Parathyroid adenoma (tissue), 2 donors: Measurements from ENCODE around the gene LIPT2.

ENCODE experiments used
- H2AFZ ChIP-seq: fragments of 300-600 bp; sonication (generic); one replicate; pipeline ENCODE4 v1.7.0; 2017; ENCODE audit warnings: antibody characterized with exemption, mild to moderate bottlenecking
- H3K27ac ChIP-seq: fragments of 300-600 bp; sonication (generic); one replicate; pipeline ENCODE4 v1.7.0; 2017
- H3K27me3 ChIP-seq: fragments of 300-600 bp; sonication (generic); one replicate; pipeline ENCODE4 v1.7.0; 2017; ENCODE audit warnings: low read length; ENCODE audit not compliant: control insufficient read depth, insufficient read depth
- H3K36me3 ChIP-seq: fragments of 300-600 bp; sonication (generic); one replicate; pipeline ENCODE4 v1.7.0; 2017; ENCODE audit warnings: low read length; ENCODE audit not compliant: control insufficient read depth, insufficient read depth
- H3K4me1 ChIP-seq: fragments of 300-600 bp; sonication (generic); one replicate; pipeline ENCODE4 v1.7.0; 2017; ENCODE audit warnings: control low read depth
- H3K4me2 ChIP-seq: fragments of 300-600 bp; sonication (generic); one replicate; pipeline ENCODE4 v1.7.0; 2017; ENCODE audit warnings: low read length
- H3K4me3 ChIP-seq: fragments of 300-600 bp; sonication (generic); one replicate; pipeline ENCODE4 v1.7.0; 2017; ENCODE audit warnings: low read depth, low read length
- H3K79me2 ChIP-seq: fragments of 300-600 bp; sonication (generic); one replicate; pipeline ENCODE4 v1.7.0; 2017; ENCODE audit warnings: control low read depth
- H3K9ac ChIP-seq: fragments of 300-600 bp; sonication (generic); one replicate; pipeline ENCODE4 v1.7.0; 2017; ENCODE audit warnings: mild to moderate bottlenecking
- H3K9me3 ChIP-seq: fragments of 300-600 bp; sonication (generic); one replicate; pipeline ENCODE4 v1.7.0; 2017; ENCODE audit warnings: low read length; ENCODE audit not compliant: control insufficient read depth
- CTCF ChIP-seq: fragments of 300-600 bp; sonication (generic); IDR thresholded peaks from one replicate; pipeline ENCODE4 v1.7.0; 2017; ENCODE audit warnings: antibody characterized with exemption, mild to moderate bottlenecking
- donor health status: primary hyperparathyroidism.

The LIPT2 gene

GRCh38 chr11:74468936-74469335, 24.6 kb downstream of the LIPT2 start:
- Histone ChIP-seq H3K79me2 (no peaks in the 10 kb centered on the region), H3K36me3 (no peaks in the 10 kb centered on the region), H3K4me3 (no peak overlapping the region), H2AFZ (no peak overlapping the region), H3K9ac (no peak overlapping the region), H3K4me2 (no peak overlapping the region), H3K4me1 (no peaks in the 10 kb centered on the region), H3K9me3 (no peaks in the 10 kb centered on the region), H3K27me3 (no peaks in the 10 kb centered on the region), H3K27ac (no peak overlapping the region)
- TF ChIP-seq CTCF: no peak

GRCh38 chr11:74468521-74468920, 25.0 kb downstream of the LIPT2 start:
- H3K27ac ChIP-seq: no peak overlapping the region
- no peak overlapping the region for H3K4me2 ChIP-seq
- H3K4me3 ChIP-seq: no peak overlapping the region
- no peaks in the 10 kb centered on the region for H3K9me3 ChIP-seq
- TF ChIP-seq CTCF: no peak
- H3K79me2 ChIP-seq: no peaks in the 10 kb centered on the region
- H3K27me3 ChIP-seq: no peaks in the 10 kb centered on the region
- H3K36me3 ChIP-seq: no peaks in the 10 kb centered on the region
- H3K9ac ChIP-seq: no peak overlapping the region
- H3K4me1 ChIP-seq: no peaks in the 10 kb centered on the region
- H2AFZ ChIP-seq: no peak overlapping the region

GRCh38 chr11:74468058-74468457, 25.5 kb downstream of the LIPT2 start:
- H3K36me3 ChIP-seq: no peaks in the 10 kb centered on the region
- peak overlapping the region; percentile 72 for H2AFZ ChIP-seq
- no peaks in the 10 kb centered on the region for H3K79me2 ChIP-seq
- no peaks in the 10 kb centered on the region for H3K9me3 ChIP-seq
- H3K27ac ChIP-seq: no peak overlapping the region
- H3K27me3 ChIP-seq: no peaks in the 10 kb centered on the region
- no peak overlapping the region for H3K9ac ChIP-seq
- no peaks in the 10 kb centered on the region for H3K4me1 ChIP-seq
- no peak for TF ChIP-seq CTCF
- H3K4me2 ChIP-seq: no peak overlapping the region
- H3K4me3 ChIP-seq: no peak overlapping the region

- H3K4me3 ChIP-seq: peak within 1 kb of the TSS; percentile 19
- peak within 1 kb of the TSS; percentile 39 for H3K4me2 ChIP-seq
- no peak within 1 kb of the TSS for H3K27ac ChIP-seq
- no peaks in the 10 kb centered on the region for H3K9me3 ChIP-seq
- peak within 1 kb of the TSS; percentile 72 for H2AFZ ChIP-seq
- H3K27me3 ChIP-seq: no peaks in the 10 kb centered on the region
- H3K4me1 ChIP-seq: no peaks in the 10 kb centered on the region
- H3K79me2 ChIP-seq: no peaks in the 10 kb centered on the region
- no peaks in the 10 kb centered on the region for H3K36me3 ChIP-seq
- H3K9ac ChIP-seq: no peak within 1 kb of the TSS
- no peak for TF ChIP-seq CTCF
Observed at GRCh38 chr11:74466916-74467885, 26.3 kb downstream of the LIPT2 start, which contains the start of gene KCNE3. TSS of gene KCNE3 (minus strand) at chr11:74467549. CDS start at chr11:74457563, 9,986 bp downstream.
